DOHH2 (cell line): ENCODE data around the gene NOS3.

Experiments
- EZH2phosphoT487 ChIP-seq: fragments of 200-600 bp; sonication (generic); IDR thresholded peaks from 2 replicates; pipeline ENCODE4 v1.6.1; 2017; ENCODE audit warnings: borderline replicate concordance, mild to moderate bottlenecking, antibody characterized with exemption, low read length, moderate library complexity, mixed read lengths
- TF ChIP-seq, protein P1 (sequence below): fragments of 200-600 bp; sonication (generic); IDR thresholded peaks from one replicate; pipeline ENCODE4 v1.5.1; 2014; ENCODE audit warnings: antibody characterized with exemption, mild to moderate bottlenecking, low read depth, low read length; ENCODE audit not compliant: poor library complexity, severe bottlenecking

DNA sequence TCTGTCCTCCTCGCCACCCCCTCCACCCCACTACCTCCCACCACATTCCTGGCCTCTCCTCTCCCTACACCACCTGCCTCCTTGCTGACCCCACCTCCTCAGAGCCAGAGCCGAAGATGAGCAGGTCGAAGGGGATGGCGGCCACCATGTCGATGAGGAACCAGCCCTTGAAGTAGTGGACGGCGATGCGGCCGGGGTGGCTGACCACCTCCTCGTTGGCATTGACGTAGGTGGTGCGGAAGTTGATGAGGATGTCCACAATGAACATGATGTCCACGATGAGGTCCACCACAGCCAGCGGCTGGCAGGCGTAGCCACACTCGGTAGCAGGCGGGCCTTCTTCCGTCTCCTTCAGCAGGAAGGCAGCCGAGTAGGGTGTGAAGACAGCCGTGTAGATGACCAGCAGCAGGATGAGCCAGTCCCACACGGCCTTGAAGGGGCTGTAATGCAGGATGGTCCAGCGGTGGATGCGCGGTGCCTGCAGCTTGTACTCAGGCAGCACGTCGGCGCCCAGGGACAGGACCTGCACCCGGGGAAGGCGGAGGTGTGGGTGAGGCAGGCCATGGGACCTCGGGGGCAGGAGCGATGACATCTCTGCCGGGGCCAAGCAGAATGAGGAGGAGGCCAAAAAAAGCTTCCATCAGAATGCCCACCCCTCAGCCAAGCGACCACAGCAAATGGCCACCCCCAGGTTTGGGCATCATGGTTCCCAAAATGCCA is 38.3 kb upstream of the NOS3 start:
- no peak for TF ChIP-seq EZH2phosphoT487
- TF ChIP-seq, protein P1, sequence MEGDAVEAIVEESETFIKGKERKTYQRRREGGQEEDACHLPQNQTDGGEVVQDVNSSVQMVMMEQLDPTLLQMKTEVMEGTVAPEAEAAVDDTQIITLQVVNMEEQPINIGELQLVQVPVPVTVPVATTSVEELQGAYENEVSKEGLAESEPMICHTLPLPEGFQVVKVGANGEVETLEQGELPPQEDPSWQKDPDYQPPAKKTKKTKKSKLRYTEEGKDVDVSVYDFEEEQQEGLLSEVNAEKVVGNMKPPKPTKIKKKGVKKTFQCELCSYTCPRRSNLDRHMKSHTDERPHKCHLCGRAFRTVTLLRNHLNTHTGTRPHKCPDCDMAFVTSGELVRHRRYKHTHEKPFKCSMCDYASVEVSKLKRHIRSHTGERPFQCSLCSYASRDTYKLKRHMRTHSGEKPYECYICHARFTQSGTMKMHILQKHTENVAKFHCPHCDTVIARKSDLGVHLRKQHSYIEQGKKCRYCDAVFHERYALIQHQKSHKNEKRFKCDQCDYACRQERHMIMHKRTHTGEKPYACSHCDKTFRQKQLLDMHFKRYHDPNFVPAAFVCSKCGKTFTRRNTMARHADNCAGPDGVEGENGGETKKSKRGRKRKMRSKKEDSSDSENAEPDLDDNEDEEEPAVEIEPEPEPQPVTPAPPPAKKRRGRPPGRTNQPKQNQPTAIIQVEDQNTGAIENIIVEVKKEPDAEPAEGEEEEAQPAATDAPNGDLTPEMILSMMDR: no peak
